ENCODE results near the gene SCUBE2.

Gene SCUBE2

DNA sequence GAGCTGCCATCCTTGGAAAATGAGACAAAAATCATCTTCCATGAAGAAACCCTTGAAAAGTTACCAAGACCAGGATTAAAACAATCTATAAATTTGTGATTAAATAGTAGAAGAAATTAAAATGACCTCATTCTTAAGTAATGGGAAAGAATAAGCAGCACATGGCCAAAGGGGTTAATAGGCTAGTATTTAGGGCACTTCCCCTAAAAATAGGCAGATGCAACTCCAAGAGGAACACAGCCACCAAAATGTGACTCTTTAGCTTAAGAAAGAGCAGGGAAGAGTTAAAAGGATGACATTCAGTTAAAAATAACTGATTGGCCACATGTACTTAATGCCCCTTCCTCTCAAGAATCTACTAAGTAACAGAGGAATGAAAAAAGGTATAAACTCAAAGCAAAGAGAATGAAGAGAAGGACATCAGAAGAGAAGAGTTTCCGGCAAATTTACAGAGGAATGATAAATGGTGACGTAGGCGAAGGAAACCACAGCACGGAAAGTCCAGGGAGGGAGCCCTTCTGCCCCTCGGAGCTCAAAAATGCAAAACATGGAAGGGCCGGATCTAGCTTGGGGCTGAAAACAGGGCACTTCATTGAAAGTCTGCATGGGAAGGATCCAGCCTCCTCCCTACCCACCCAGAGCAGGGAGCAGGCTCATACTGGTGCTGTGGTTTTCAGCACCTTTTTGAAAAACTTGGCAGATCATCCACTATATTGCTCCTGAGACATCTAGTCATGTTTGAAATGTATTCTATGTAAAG, 17.8 kb downstream of the SCUBE2 start:
- DNase-seq, result no peak

DNA sequence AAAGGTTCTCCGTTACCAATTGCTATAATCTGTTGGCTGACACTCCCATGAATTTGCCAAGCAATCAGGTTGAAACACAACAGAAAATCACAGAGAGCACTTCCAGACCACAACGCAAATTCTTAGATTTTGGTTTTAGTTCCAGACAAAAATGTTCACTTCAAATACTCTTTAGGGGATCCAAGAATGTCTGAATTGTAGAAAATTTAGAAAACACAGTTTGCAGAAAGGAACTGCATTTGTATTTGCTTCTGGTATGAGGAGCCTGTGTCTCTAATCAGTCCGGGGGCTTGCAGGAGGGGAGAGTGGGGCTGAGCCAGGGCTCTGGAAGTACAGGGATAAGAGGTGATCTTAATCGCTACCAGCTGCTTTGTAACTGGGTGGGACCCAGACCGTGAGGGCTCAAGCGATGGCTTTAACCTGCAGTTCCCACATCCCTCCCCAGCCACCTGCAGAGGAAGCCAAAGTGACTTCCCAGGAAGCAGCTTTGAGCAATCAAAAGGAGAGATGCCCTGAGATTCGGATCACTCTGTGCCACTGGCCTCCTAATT, 18.7 kb downstream of the SCUBE2 start:
- peak; percentile 63 for DNase-seq

DNA sequence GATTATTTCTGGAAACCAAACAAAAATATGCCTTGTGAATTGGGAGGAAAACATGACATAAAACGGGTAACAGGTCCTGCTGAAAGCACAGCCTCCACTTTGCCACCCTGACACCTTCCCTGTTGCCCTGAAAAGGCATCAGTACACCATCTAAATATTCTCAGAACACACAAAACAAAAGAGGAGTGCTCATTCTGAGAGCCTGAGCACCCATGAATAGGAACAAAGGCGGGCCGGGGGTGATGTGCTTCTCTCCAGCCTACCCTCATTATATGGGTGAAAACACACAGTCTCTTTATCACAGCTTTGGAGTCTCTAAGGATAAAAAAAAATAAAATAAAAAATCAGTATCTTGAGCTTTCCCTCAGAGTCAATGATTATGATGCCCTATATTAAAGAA, 19.7 kb downstream of the SCUBE2 start:
- DNase-seq, result no peak

DNA sequence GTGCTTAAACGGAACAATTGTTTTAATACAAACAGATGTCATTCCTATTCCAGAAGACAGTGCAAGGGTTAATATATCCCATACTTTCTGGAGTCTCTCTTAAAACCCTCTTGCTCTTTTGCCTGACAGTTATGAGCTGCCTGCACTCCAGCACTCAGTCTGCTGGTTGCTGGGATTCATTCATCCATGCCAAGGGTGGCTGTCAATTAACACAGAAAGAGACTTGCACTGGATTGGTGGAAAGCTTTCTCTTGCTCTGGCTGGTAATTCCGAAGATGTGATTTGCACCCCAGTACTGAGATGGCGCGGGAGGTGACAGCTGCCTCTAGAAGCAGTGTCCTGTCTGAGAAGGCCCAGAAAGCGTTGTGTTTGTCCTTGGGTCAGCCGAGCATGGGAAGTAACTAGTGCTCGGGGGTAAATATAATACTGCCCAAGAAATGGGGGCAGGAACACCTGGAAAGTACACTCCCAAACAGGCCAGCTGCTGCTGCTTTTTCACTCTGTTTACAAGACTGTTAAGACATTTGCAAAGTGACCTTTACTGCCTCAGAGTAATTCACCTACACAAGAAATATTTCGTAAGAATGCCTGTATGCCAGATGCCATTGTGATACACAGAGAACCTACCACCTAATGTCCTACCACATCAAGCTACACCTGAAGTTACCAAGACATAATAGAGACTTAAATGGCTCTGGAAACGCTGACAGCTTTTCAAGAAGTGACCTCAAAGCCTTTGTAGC, 20.5 kb downstream of the SCUBE2 start:
- no peak for DNase-seq

DNA sequence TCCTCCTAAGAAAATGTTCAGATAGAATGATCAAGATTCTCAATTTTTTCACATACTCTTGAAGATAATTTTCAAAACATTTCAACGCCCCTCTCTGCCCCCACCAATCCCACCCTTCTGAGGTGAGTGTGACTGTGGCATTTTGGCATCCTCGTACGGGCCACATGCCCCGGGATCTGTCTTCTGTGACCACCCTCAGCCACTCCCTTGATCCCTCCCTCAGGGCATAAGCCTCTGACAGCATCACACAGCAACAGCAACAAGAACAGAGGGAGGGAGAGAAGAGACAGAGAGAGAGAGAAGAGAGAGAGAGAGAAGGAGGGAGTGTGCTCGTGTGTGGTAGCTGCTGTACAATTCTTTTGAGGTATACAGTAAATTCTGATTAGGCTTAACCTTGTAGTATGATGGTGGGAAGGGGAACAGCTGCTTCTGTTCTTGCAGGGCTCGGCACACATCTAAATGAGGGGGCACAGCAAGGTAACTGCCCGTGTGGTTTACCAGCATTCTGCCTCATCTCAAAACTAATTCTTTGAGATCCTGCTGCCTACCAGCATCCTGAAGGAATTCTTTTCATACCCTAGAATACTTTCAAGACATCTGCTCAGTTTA, 21.4 kb downstream of the SCUBE2 start:
- no peak for DNase-seq

DNA sequence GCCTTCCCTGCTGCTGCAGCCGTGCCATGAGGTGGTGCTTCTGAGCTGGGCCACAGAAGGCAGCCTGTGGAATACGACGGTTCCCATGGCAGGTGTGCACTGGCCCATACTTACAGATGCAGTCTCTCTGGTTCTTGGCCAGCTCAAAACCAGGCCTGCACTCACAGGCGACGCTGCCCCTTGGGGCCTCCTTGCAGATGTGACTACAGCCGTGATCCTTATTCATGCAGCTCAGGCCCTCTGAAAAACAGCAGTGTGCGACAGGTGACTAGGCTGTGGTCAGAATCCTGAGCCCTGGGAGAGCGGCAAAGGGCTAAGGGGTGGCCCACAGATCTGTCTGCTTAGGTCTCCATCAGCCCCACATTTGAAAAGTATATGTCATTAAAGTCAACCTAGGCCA, 22.1 kb downstream of the SCUBE2 start:
- DNase-seq, result no peak

DNA sequence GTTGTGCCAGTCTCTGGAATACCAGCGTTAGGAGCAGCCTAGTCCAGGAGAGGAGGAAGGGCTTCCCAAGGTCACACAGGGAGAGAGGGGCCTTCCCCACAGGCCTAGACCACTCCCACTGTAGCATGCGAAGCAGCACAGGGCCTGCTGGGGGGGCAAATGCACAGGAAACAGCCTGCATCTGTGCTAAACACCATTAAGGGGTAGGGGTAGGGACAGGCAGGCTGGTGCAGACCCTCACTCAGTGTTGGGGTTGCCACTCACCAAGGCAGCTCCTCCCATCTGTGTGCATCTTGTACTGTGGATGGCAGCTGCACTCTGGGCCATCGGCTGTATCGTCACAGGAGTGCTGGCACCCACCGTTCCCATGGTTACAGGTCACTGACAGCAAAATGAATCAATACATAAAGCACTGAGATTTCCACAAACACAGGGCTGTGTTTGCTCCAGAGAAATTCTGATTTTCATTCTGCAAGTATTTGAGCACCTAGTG, 24.9 kb downstream of the SCUBE2 start:
- no peak for DNase-seq

DNA sequence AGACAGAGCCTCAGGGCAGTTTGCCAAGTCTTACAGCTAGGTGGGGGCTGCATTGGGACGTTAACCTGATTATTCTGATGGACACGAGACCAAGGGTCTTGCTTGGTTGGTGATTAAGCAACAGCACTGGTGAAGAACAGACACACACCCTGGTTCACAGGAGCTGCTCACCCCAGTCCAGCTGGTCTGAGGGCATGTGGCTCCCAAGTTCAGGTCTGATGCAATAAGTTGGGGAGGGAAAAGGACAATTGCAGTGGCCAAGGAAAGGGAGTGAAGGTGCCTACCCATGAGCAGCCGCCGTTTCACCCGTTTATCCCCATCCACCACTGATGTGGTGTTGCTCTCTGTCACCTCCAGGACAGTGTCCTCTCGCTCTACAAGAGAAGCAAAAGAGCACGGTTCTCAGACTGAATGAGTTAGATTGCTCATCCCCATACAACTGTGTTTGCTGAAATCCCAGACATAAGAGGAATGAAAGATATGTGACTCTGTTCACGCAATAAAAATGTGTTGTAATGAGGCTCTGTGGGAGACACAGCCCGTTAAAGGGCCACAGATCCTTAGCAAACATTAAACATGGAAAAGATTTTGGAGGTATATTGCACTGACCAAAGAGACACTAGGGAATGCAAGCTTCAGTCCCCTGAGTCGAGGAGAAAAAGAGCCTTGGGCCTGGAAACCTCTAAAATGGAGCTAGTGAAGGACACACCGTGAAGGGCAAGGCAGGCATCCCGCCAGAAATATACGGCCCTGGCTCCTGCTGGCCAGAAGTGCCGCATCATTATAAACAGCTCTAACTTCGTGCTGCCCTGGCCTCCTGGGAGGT, 25.6 kb downstream of the SCUBE2 start:
- no peak for DNase-seq

DNA sequence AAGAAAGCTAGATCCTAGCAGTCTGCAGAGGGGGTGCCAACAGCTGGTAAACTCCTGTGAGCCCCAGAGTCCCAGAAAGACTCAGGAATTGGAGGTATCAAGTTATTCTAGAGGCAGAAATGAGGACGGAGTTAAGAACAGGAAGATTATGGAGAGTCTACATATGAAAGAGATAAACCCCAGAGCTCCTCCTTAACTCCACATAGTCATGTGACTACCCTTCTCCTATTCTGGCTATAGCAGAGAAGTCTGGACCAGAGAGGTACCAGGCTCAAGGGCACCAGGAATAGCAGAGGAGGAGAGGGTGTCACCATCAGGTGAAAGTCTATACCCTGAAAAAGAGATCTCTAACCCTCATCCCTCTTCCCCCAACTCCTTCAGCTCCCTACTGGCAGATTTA, 29.6 kb downstream of the SCUBE2 start:
- DNase-seq, result no peak

DNA sequence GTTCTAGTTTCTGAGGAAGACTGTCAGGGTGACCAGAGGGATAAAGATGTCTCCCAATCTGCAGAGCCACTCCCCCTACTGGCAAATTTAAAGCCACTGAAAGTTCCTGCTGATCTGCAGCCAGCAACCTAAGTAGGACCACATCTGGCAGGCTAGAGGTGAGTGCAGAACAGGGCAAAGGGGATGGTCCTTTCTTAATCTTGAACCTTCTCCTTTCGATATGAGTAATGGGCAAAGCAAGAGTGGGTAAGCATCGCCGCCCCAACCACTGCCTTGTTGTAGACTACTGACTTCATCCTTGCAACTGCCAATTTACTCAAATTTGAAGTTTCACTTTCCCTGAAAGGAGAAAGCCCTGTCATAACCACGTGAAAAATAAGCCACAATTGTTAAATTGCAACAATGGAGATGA, 30.7 kb downstream of the SCUBE2 start:
- no peak for DNase-seq

DNA sequence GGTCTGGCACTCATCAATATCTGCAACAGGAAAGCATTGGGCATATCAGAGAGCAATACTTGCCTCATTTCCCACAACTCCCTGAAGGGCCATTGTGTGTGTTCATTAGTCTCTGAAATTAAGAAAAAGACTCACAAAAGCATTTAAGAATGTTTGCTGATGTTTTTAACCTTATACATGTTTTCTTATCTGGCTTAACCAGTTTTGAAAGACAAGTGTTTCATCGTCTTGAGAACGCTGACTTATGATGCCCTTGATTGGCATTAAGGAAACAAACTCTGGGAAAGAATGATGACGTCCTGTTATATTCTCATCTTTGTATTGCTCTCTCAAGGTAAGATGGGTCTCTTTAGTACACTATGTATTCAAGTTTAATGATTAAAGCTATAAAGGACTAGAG, 32.0 kb downstream of the SCUBE2 start:
- no peak for DNase-seq

DNA sequence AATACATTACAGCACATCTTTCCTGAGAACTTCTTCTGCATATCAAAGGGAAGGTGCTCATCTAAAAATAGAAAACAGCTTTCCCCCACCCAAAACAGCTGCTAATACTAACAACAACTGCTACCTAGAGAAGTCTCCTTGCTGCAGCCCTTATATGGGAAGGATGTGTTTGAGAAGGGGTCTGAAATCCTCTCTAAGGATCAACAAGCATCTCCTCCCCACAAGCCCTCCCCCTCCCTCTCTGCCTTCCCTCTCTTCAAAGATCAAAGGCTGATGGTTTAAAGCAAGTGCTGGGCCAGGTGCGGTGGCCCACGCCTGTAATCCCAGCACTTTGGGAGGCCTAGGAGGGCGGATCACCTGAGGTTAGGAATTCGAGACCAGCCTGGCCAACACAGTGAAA, 33.5 kb downstream of the SCUBE2 start:
- no peak for DNase-seq

DNA sequence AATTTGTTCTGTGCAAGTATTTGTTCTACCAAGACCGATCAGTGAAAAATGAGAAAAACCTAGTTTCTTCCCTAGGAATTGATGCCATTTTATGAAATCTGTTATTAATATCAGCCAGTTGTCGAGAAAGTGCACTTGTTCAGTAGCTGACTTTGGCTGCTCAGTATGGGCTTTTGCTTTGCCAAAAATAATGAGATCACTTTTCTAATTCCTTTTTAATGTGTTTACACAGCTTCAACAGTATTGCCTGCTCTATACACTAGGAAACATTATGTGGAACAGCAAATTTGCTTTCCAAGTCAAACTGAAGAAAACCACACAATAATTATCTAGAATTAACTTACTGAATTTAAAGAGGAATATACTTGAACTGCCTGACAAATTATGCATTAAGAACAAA, 34.4 kb downstream of the SCUBE2 start:
- DNase-seq, result no peak

DNA sequence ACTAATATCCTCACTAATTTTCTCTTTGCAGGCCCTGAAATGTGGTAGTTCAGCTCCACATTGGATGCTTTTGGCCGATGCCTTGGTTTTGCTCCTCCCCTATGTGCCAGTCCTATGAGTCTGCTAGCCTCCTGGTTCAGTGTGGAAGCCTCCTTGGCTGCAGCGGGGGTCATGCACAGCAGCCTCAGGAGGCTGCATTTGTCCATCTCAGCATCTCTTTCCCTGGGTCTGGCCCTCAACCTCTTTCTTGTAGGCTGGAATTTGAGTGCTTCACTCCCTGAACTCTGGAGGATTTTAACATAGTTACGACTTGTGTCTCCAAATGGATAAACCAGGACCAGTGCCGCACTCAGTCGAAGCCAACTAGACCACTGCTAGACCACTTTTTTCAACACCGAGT, 34.9 kb downstream of the SCUBE2 start:
- DNase-seq, result peak; percentile 47

DNA sequence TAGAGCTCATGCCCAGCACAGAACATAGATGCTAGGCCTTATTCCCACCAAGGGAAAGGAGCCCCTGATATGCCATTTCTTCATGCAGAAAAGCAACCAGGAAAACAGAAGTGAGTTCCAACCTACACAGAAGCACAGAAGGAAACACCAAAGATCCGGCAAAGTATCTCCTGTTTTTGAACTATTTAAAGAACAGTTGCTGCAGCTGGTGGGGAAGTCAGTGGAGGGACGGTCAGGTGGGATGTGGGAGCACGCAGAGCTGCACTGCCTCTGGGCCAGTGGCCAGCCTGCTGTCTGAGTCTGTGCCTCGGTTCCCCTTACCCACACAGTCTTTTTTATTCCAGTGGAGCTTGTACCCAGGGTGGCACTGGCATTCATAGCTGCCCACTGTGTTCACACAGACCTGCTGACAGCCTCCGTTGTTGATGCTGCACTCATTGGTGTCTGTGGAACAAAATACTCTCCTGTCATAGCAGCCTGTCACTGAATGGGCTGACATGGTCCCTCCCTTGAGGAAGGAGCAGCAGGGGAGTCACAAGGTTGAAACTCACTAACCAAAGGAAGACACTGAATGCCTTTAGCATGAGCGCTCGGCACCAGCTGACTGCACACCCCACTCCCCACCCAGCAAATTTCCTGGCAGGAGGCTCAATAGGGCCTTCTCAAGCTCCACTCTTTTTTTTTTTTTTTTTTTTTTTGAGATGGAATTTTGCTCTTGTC, 37.9 kb downstream of the SCUBE2 start:
- no peak for DNase-seq

DNA sequence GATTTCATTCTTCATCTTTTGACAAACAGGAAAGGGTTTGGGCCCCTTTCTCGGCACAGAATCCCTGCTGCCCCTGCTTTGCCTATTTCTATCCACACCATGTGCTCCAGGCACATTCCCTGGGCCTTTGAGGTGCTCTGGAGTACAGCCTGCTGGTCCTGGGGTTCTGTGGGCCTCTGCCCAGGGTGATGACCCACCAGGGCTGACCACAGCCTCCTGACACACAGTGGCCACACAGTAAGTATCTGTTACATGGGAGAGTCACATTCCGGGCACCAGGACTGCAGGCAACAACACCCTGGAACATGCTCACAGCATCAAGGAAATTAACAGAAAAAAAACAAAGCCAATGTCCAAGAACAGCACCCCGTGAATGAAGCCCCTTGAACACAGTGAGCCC, 39.1 kb downstream of the SCUBE2 start:
- no peak for DNase-seq

DNA sequence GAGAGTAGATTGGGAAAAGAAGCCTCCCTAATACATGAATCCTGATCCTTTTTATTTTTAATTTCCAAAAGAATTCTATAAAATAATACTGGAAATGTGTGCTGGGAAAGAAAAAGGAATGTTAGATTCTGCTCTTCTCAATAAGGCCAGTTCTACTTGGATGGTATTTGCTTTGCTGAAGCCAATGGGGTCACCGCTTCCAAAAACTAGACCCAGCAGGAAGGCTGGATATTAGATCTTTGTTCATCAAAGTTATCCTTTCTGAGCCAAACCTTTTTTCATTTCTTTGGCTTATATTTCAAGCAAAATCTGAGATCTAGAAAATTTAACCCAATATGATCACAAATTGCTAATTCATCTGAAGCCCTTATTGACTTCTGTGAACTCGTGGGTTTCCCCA, 41.4 kb downstream of the SCUBE2 start:
- DNase-seq, result no peak

DNA sequence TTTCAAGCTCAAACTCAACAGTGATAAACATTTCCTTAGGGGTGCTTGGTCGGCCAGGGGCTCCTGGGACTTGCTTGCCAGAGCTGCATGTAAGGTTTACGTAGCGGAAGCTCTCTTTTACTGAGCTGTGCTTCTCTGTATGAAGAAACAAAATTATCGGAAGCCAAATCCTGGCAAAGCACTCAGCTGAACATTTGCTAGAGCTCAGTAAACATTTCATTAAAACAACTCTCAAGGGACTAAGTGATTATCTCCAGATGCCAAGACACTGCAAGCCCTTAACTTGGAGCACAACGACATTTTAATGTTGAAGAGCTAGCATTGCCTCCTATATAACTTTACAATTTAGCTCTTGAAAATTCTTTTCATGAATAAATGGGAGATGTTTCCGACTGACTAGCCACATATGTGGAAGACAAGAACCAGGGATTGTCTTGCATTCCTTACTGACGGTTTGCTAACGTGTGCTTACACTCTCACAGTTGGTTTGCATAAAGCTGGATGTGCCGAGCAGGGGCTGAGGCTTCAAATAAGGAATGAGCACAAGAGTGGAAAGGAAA, 43.4 kb downstream of the SCUBE2 start:
- no peak for DNase-seq

DNA sequence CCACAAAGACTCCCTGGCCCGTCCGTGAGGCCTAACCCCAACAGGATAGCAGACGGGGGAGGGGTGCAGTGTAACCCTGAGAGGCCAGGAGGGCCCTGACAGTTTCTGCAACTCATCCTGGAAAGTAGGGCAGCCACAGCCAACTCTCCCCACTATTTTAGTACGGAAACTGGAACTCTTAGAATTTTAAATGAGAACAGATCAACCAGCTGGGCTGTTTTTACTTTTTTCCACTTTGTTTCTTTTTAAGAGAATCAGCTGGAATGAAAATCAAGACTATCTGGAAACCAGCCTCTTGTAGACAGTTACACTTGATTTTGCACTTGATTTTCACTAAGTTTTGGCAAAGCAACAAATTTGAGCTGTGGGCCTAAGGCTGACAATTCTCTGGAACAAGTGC, 44.9 kb downstream of the SCUBE2 start:
- peak; percentile 51 for DNase-seq

DNA sequence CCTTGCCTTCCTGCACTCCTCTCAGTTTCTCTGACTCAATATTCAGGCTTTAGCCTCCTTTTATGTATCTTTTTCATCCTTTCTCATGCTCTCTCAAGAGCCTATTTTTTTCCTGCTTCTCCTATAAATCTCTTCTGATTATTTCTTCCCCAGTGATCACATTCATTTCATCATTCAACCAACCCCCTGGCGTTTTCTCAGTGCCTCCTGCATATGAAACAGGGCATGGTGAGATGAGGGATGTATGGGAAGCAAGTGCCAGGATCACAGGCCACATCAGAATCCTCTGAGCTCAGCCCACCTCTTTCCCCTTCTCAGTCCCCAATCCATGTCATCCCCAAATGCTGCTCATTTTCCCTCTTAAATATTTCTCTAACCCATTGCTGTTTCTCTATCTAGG, 48.9 kb downstream of the SCUBE2 start:
- DNase-seq, result no peak

DNA sequence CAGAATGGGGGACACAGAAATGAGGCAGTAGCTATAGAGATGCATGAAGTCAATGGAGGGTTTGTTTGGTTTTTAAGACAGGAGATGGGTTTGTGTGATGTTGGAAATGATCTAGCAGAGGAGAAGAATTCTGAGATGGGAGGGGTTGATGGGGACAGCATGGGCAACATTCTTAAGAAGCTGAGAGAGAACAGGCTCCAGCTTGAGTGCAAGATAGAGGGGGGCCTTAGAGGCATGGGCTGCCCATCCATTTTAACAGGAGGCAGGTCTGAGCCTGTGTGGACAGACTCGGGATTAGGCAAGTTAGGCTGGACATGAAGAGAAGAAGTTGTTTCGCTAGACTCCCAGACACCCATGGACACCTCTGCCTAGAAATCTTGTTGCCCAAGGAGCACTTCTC, 49.7 kb downstream of the SCUBE2 start:
- no peak for DNase-seq

DNA sequence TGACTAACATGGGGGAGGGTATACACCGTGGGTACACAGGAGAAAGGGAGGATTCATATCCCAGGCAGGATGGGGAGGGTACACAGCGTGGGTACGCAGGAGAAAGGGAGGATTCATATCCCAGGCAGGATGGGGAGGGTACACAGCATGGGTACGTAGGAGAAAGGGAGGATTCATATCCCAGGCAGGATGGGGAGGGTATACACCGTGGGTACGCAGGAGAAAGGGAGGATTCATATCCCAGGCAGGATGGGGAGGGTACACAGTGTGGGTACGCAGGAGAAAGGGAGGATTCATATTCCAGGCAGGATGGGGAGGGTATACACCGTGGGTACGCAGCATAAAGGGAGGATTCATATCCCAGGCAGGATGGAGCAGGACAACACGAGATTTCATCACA, 51.0 kb downstream of the SCUBE2 start:
- no peak for DNase-seq
